Articular chondrocyte of knee joint (primary cell): Measurements from ENCODE around the gene CEPT1. TPM values are rescaled to one million over a fixed set of nuclear protein-coding genes. Genes with fewer than 3 reads are reported as not detected.

ENCODE experiments used
- small RNA-seq: library from RNA; depleted of rRNA; stranded (forward); fragments of <200 nt; gene quantifications from one replicate; pipeline ENCODE3, GENCODE V24; 2012
- total RNA-seq: library from RNA; depleted of rRNA; stranded (reverse); fragments of >200 nt; gene quantifications from 2 replicates; pipeline ENCODE4 v1.2.3, GENCODE V29; 2012

CEPT1 gene
- total RNA-seq: 59.6 and 79.4 TPM in 2 replicates

DNA sequence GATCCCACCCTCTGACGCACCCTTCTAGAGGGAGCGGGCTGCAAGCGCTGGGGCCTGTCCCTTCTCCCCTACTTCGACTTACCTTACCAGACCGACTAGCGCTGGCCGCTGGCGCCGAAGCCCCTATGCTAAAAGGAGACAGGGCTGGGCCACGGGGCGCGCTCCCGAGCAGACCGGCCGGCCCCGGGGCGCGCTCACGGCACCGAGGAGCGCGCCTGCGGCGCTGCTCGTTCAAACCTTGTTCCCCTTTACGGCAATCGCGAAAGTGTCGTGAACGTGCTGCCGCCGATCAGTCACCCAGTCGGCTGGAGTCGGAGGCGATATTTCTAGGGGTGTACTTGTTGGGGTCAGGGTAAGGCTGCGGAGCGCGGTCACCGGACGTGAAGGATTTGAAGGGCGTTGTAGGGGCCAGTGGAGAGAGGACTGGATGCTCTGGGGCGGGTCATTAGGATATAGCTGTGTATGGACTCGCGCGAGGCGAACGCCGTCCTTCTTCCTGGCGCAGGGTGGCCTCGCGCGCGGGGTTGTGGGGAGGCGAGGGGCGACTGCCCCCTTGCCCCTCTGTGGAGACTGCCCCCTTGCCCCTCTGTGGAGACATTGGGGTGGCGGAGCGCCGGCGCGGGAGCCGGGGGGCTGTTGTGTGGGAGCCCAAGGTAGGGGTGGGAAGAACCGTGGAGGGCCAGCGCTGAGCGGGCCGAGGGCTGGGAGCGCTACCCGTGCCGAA is at the start of gene CEPT1, which contains the start of gene DRAM2:
TSS of gene CEPT1 (plus strand) at position 268 of the 724 bp plus-strand sequence. CDS start 7,492 bp downstream, outside the sequence.
TSS of gene DRAM2 (minus strand) at position 138 of the 724 bp plus-strand sequence. CDS start 8,539 bp downstream, outside the sequence.

DNA sequence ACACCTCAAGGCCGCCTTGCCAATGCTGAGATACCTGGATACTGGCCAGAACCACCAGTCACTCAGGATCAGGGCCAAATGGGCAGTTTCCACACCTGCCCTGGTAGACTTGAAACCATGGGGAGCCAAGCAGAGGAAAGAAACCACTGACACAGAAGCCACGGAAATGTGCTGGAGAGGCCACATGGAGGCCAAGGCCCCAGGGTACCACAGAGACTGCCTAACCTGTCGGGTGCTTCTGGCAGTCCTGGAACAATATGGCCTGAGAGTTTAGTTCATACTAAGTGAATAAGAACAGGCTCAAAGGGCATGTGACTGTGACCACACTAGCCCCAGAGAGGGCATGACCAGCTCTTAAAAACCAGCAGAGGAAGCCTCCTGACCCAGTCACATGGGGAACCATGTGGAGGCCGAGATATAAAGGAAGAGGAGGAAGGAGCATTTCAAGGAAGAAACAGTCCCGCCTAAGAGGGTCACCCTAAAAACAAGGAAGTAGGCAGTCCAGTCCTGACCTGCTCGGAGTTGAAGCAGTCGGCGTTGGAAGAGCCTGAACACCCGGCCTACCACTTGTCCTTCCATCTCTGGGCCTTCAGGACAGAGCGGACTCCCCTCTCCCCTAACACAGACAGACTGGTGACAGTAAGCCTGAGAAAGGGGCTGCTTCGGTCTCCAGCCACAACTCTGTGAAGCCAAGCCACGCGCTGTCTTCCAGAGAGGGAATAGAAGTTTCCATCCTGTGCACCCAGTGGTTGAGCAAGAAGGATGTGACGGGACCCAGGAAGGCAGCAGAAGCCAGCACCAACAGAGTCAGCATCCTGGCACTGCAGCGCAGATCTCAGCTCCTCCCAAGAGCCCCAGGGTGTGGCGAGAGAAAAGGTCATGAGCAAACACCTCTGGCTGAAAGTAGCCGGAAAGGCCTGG is 60.1 kb downstream of the CEPT1 start, which contains the start of gene DENND2D:
TSS of gene DENND2D (minus strand) at position 766 of the 921 bp plus-strand sequence. CDS start at position 579, 187 bp downstream.

GRCh38 chr1:111227434-111227833 is 87.4 kb downstream of the CEPT1 start, which contains the start of gene CHI3L2:
Gene CHI3L2, plus strand, starts transcription at chr1:111227713. Its CDS starts 17 bp downstream, at chr1:111227730.

Small RNAs within 50 kb of the gene (small RNA-seq; reads per million reads assigned to genes)
- not detected for gene AL355816.1

Other genes starting within 250 kb of the CEPT1 start
- 15.5 and 19.7 TPM in 2 replicates for gene LRIF1, start 176.3 kb upstream of the CEPT1 start, total RNA-seq
- gene DRAM2, start 130 bp upstream of the CEPT1 start, total RNA-seq: 67.0 and 89.5 TPM in 2 replicates
- 11.5 and 12.5 TPM in 2 replicates for gene DENND2D, start 60.4 kb downstream of the CEPT1 start, total RNA-seq
- 86.8 and 128 TPM in 2 replicates for gene CHI3L2, start 87.5 kb downstream of the CEPT1 start, total RNA-seq
- 0.13 TPM in 1 of 2 replicates, not detected in the other for gene CHIA, start 150.6 kb downstream of the CEPT1 start, total RNA-seq